Stomach smooth muscle (tissue), 2 donors: ENCODE data around the gene KIF2C.
"Not testable (repeated sequence)": the region's sequence is repeated elsewhere in the genome, so short reads cannot be mapped to it uniquely, and the experiment has no call there.

ENCODE experiments used
- H3K27ac ChIP-seq: one replicate; pipeline ENCODE4 v1.7.0; 2013; ENCODE audit warnings: mild to moderate bottlenecking, low read length, inconsistent platforms
- H3K27me3 ChIP-seq, 2 donors: one replicate each; pipeline ENCODE4 v1.7.0; 2013; ENCODE audit warnings: low read length in 2 of 2; ENCODE audit not compliant: insufficient read depth in 2 of 2, control insufficient read depth in 1 of 2
- H3K36me3 ChIP-seq, 2 donors: one replicate each; pipeline ENCODE4 v1.7.0; 2013; ENCODE audit warnings: low read length in 2 of 2; ENCODE audit not compliant: control insufficient read depth in 2 of 2, insufficient read depth in 2 of 2
- H3K4me1 ChIP-seq: one replicate; pipeline ENCODE4 v1.7.0; 2013; ENCODE audit warnings: low read length; ENCODE audit not compliant: control insufficient read depth, insufficient read depth
- H3K4me3 ChIP-seq, 2 donors: one replicate each; pipeline ENCODE4 v1.7.0; 2013; ENCODE audit warnings: low read length in 2 of 2
- H3K9ac ChIP-seq, 2 donors: one replicate each; pipeline ENCODE4 v1.7.0; 2013; ENCODE audit warnings: low read length in 2 of 2, mild to moderate bottlenecking in 1 of 2
- H3K9me3 ChIP-seq, 2 donors: one replicate each; pipeline ENCODE4 v1.7.0; 2013; ENCODE audit warnings: low read length in 2 of 2; ENCODE audit not compliant: control insufficient read depth in 2 of 2
- donor health status: healthy.
- donor health status: Pancreatic carcinoma.

The KIF2C gene

DNA sequence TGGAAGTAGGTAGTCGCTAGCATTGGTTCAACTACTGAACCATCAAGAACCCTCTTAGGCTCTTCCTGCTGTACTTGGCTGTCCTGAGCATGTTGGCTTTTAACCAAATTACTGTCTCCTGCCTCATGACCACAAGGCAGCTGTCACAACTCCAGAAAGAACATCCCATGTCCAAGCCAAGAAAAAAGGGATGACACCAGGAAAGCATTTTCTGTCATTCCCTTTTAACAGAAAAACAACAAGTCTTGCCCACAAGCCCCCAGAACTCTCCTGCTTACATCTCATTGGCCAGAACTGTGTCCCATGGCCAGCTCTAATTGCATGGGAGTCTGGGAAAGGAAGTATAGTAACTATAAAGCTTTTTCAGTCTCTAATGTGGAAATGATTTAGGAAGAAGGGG, 6.3 kb upstream of the KIF2C start:
- no peaks in the 10 kb centered on the region for H3K27me3 ChIP-seq
- H3K4me3 ChIP-seq: no peak overlapping the region
- H3K9ac ChIP-seq: no peak overlapping the region
- H3K4me1 ChIP-seq: peaks cover 2% of the 10 kb centered on the region
- no peaks in the 10 kb centered on the region for H3K9me3 ChIP-seq
- H3K36me3 ChIP-seq: no peaks in the 10 kb centered on the region
- H3K27ac ChIP-seq: no peak overlapping the region

DNA sequence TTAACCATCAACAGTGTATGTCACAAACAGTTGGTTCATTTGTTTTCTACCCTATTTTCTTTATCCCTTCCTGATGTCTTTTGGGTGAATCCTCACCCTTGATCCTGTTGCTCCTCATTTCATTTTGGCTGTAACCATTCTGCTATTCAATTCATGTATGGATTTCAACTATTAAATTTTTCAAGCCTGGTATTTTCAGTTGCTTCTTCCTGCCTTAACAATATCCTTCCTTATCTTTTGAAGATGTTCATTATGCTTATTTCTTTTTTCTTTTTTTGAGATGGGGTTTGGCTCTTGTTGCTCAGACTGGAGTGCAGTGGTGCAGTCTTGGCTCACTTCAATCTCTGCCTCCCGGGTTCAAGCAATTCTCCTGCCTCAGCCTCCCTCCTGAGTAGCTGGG, 5.9 kb upstream of the KIF2C start:
- Histone ChIP-seq H3K9me3 (no peaks in the 10 kb centered on the region), H3K27ac (no peak overlapping the region), H3K4me1 (peaks cover 2% of the 10 kb centered on the region), H3K27me3 (no peaks in the 10 kb centered on the region), H3K9ac (no peak overlapping the region), H3K4me3 (no peak overlapping the region), H3K36me3 (no peaks in the 10 kb centered on the region)

DNA sequence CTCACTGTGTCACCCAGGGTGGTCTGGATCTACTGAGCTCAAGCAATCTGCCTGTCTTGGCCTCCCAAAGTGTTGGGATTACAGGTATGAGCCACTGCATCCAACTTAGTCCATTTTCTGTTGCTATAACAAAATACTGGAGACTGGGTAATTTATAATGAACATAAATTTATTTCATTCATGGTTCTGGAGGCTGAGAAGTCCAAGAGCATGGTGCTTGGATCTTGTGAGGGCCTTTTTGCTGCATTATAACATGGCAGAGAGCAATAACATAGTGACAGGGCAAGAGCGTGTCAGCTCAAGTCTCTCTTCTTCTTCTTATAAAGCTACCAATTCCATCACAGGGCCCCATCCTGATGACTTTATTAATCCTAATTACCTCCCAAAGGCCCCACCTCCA, 3.6 kb upstream of the KIF2C start:
- no peaks in the 10 kb centered on the region for H3K27me3 ChIP-seq
- no peak overlapping the region for H3K27ac ChIP-seq
- no peaks in the 10 kb centered on the region for H3K36me3 ChIP-seq
- no peak overlapping the region for H3K9ac ChIP-seq
- H3K4me3 ChIP-seq: no peak overlapping the region
- H3K9me3 ChIP-seq: no peaks in the 10 kb centered on the region
- peaks cover 7% of the 10 kb centered on the region for H3K4me1 ChIP-seq

DNA sequence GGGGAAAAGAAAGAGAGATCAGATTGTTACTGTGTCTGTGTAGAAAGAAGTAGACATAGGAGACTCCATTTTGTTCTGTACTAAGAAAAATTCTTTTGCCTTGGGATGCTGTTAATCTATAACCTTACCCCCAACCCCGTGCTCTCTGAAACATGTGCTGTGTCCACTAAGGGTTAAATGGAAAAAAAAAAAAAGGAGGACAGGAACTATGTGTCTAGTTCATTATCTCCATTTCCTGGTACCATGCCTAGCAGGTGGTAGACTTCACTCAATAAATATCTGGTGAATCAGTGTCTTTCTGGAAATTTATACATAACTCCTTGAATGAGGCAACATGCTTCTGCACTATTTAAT, 707 bp upstream of the KIF2C start:
- Histone ChIP-seq H3K4me3 (peak overlapping the region; percentile 86 to 95), H3K27ac (peak overlapping the region; percentile 83), H3K9ac (peak overlapping the region; percentile 81 to 93)
- H3K27me3 ChIP-seq, H3K36me3 ChIP-seq, H3K9me3 ChIP-seq, H3K4me1 ChIP-seq: not testable (repeated sequence)

DNA sequence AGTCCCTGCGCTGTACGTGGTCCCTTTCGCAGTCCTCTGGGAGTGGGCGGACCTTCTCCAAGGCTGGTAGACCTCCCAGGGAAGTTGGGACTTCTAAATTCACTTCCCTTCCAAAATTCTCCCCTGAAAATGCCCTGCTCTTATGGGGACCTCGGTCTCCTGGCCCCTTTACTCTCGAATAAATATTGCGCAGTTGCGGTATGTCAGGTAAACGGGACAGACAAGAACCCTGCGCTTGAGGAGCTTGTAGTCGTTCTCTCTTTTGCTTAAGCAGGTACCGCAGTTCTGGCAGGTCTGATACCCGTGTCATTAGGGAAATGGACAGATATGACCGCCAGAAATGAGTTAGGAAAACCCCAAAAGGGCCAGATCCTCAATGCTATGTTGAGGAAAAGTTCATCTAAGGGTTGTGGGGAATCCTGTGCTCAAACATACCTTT, 561 bp downstream of the KIF2C start:
- H3K4me1 ChIP-seq: peaks cover 7% of the 10 kb centered on the region
- no peaks in the 10 kb centered on the region for H3K27me3 ChIP-seq
- peak overlapping the region; percentile 86 to 95 for H3K4me3 ChIP-seq
- H3K9me3 ChIP-seq: no peaks in the 10 kb centered on the region
- no peaks in the 10 kb centered on the region for H3K36me3 ChIP-seq
- H3K27ac ChIP-seq: no peak overlapping the region
- H3K9ac ChIP-seq: peak overlapping the region; percentile 5 to 26

DNA sequence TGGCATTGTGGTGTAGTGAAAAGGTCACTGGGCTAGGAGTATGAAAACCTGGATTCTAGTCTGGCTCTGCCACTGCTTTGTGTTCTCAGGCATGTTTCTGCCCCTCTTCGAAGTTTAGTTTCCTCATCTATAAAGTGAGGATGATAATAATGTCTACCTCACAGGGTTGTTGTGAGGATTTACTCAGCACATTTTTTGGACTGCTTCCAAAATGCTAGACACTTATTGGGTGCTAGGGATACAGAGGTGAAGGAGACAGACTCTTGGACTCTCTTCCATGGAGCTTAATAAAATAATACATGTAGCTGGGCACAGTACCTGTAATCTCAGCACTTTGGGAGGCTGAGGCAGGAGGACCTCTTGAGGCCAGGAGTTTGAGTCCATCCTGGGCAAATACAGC, 3.6 kb downstream of the KIF2C start:
- Histone ChIP-seq H3K36me3 (no peaks in the 10 kb centered on the region), H3K4me3 (no peak overlapping the region), H3K9me3 (no peaks in the 10 kb centered on the region), H3K9ac (no peak overlapping the region), H3K27me3 (no peaks in the 10 kb centered on the region), H3K27ac (no peak overlapping the region), H3K4me1 (peaks cover 7% of the 10 kb centered on the region)

DNA sequence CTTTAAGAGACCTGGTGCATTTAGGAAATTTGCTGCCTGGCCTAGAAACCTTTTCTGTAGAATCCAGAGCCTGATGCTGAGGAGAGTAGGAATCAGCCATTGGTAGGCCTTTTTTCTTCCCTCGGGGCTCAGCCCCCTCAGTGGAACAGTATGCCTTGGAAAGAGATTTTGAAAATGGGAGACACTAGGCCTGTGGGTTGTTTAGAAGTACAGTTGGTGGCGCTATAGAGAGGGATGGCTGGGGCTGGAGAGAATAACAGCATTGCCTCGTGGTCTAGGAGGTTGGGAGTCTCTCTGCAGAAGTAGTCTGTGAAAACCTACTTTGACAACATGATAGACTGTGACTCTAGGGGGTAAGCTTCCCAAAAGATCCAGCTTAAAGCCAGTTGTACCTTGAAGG, 8.2 kb downstream of the KIF2C start:
- H3K9ac ChIP-seq: no peak overlapping the region
- H3K9me3 ChIP-seq: no peaks in the 10 kb centered on the region
- no peaks in the 10 kb centered on the region for H3K4me1 ChIP-seq
- no peaks in the 10 kb centered on the region for H3K27me3 ChIP-seq
- no peak overlapping the region for H3K27ac ChIP-seq
- no peaks in the 10 kb centered on the region for H3K36me3 ChIP-seq
- H3K4me3 ChIP-seq: no peak overlapping the region

DNA sequence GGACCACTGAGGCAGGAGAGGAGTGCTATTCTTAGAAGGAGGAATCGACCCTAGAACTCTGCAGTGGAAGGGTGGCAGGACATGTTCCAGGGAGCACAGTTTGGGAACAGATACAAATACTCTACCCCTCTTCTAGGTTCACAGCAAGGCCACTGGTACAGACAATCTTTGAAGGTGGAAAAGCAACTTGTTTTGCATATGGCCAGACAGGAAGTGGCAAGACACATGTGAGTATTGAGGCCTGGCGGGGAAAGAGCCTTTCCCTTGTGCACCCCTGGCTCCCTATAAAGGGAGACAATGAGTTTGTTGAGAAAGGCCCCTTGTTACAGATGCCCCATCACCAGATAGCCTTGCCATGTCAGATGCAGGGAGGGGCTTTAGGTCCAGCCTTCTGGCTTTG, 17.8 kb downstream of the KIF2C start:
- Histone ChIP-seq H3K9me3 (no peaks in the 10 kb centered on the region), H3K36me3 (no peaks in the 10 kb centered on the region), H3K27ac (no peak overlapping the region), H3K9ac (no peak overlapping the region), H3K4me3 (no peak overlapping the region), H3K4me1 (no peaks in the 10 kb centered on the region), H3K27me3 (no peaks in the 10 kb centered on the region)

DNA sequence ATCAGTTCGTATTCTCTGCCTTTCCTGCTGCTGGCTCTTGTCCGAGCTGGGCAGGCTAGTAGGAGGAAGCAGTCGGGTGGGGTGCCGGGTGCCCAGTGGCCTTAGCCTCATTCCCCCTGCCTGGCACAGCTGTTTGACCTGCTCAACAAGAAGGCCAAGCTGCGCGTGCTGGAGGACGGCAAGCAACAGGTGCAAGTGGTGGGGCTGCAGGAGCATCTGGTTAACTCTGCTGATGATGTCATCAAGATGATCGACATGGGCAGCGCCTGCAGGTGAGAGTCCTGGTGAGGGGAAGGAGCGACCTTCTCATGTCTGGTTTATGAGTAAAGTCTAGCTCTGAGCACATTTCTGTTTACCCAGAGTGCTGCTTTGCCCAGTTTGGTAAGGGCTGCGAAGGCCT, 19.4 kb downstream of the KIF2C start:
- Histone ChIP-seq H3K9ac (no peak overlapping the region), H3K36me3 (no peaks in the 10 kb centered on the region), H3K27me3 (no peaks in the 10 kb centered on the region), H3K4me3 (no peak overlapping the region), H3K27ac (no peak overlapping the region), H3K9me3 (no peaks in the 10 kb centered on the region), H3K4me1 (no peaks in the 10 kb centered on the region)

DNA sequence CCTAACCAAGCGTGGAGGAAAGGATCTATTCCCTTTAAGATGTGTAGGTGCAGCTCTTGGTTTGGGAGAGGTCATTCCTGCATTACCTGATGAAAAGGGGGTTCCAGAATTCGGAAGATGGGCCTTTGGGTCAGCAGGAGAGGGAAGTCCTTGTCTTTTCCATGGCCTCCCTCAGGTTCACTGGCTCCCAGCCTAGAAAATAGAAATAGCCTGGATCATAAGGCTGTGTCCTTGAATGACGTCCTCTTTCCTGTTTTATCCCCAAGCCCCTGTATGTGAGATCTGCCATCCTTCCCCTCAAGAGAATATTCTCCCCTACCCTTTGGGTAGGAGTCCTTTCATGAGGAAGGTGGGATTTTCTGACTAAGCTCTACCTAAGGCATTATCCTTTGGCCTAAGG, 21.2 kb downstream of the KIF2C start:
- Histone ChIP-seq H3K4me1 (no peaks in the 10 kb centered on the region), H3K9ac (no peak overlapping the region), H3K27ac (no peak overlapping the region), H3K36me3 (no peaks in the 10 kb centered on the region), H3K4me3 (no peak overlapping the region), H3K9me3 (no peaks in the 10 kb centered on the region), H3K27me3 (no peaks in the 10 kb centered on the region)

DNA sequence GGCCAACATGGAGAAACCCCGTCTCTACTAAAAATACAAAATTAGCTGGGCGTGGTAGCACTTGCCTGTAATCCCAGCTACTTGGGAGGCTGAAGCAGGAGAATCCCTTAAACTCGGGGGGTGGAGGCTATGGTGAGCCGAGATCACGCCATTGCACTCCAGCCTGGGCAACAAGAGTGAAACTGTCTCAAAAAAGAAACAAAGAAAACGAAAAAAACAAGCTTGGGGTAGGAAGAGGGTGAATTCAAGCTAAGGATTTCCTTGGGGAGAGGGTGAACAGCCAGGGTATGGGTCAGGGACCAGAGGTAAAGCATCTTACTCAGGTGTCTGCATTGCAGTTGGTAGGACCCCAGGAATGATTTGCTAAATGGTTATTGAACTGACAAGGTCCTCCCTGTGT, 26.8 kb downstream of the KIF2C start:
- H3K27me3 ChIP-seq, H3K27ac ChIP-seq, H3K36me3 ChIP-seq, H3K9ac ChIP-seq, H3K9me3 ChIP-seq, H3K4me1 ChIP-seq, H3K4me3 ChIP-seq: not testable (repeated sequence)
